ENCODE results near the gene CD1D.
A peak's percentile ranks its signal among the peaks of the same experiment; 100 is the strongest.
"Not testable (repeated sequence)": the region's sequence is repeated elsewhere in the genome, so short reads cannot be mapped to it uniquely, and the experiment has no call there.

Gene CD1D

GRCh38 chr1:158176849-158177699 lies 3.6 kb upstream of the CD1D start:
- not testable (repeated sequence) for DNase-seq

GRCh38 chr1:158177700-158178450 lies 2.8 kb upstream of the CD1D start:
- DNase-seq = no peak

DNA sequence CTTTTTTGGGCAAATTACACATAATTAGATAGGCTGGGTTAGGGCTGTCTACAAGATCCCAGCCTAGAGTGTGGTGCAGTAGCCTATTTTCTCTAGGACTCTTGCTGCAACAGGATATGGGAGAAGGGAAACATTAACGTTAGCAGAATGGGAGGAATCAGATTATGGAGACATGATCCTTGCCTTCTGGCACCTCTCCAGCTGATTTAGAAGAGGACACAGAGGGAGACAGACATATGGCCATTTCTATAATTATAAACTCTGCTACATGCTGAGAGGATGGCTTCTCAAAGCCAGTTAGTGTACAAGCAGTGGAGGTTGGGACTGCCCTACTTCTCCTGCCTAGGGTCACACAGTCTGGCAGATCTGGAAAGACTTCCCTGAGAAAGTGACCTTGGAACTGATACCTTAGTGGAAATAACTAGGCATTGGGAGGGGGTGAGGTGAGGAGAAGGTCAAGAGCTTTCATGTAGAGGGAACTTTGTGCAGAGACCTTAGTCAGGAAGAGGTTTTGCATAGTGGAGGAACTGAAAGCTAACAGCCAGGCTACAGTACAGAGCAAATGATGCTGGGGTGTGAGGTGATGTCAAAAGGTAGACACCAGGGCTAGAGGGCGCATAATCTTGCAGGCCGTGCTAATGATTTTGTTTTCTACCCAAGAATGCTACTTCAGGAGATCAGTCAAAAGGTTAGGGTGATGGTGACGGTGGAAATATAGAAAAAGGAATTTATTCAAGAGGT lies 1.2 kb upstream of the CD1D start:
- DNase-seq = peak in 1 of 2 experiments; percentile 11

DNA sequence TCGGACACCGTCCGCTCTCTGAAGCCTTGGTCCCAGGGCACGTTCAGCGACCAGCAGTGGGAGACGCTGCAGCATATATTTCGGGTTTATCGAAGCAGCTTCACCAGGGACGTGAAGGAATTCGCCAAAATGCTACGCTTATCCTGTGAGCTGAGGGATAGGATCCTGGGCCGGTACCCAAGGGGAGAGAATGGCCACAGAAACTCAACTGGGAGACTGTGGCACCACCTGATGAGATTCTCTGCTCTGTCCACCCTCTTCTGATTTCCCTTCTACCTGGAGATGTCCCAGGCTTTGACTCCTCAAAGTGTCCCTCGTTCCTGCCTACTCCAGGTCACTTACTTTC lies 855 bp downstream of the CD1D start:
- no peak for DNase-seq

- DNase-seq = peak; percentile 71 to 77
Observed at GRCh38 chr1:158185770-158186169, 5.1 kb downstream of the CD1D start.

DNA sequence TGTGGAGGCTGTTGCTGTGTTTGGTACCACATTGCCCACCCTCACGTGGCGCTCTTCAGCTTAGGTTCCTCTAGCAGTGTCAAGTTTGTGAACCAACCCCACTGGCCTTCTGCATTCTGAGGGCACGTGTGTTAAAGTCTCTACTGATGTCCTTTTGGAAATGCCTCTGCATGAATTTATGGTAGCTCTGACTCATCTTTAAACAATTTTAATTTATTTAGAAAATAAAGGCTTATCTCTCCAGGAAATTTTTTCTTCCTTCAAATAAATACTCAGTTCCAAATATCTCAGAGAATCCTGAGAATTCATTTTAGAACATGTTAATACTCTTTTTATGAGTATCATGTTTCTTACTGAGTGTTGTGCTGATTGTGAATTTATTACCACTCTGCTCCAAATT lies 5.5 kb downstream of the CD1D start:
- no peak for DNase-seq

DNA sequence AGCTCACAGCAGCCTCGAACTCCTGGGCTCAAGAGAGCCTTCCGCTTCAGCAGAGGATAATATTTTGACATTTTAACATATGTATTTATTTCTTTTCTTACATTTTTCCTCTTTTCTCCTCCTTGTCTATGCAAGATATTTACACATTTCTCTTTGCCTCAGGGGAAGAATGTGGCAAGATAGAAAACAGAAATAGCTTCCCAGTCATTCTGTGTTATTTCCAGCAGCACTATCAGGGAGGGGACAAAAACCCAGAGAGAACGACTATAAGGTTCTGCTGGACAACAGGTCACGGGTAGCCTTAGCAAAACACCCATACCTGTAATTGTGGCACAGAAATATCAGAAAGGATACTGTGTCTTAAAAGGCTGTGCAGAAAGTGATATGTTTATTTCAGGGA lies 7.9 kb downstream of the CD1D start:
- DNase-seq = no peak

DNA sequence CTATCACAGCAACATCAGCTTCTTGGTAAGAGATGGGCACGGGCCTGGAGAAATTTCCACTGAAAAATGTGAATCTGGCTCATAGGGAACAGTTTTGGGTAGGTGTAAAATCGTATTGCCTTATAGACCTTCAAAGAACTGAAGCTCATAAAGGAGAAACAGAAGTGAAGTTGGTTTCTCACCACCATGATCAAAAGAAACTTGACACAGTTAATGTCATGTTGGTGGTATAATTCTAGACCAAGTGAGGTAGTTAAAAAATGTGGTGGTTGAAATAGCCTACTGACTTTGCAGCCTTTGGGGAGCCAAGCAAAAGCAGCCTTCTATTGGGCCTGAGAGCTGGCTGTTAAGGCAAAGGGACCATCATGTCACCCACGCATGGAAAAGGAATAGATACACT lies 8.9 kb downstream of the CD1D start:
- no peak for DNase-seq

DNA sequence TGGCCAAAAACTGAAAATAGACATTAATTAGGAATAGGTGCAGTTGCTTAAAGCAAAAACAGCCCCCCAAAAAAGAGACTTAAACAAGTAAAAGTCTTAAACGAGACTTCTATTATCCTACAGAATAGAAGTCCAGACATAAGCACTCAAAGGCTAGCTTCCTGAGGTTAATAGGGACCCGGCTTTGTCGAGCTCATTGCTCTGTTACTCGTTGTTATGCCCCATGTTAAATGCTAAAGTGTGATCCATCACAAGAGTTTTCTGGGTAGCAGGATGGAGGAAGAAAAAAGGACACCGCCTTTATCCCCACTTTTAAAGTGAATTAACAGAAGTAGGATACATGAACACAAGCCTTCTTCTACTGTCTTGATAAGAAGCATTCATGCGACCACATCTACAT lies 10.6 kb downstream of the CD1D start:
- no peak for DNase-seq

GRCh38 chr1:158196461-158196860 lies 15.8 kb downstream of the CD1D start:
- DNase-seq = no peak

DNA sequence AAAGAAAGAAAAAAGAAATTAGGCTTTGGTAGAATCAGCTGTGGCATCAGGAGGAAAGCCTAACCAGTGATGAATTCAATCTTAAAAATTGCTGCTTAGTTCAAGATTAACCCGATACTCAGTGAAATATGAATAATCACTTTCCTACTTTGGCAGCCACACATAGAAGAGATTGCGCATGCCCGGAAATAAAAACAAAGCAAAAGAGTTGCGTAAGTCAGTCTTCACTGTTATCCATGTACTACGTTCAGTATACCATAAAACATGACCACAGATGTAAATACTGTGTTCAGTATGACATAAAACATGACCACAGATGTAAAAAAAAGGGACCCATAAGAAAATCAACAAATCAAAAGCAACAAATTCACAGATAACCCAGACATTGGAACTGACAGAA lies 19.2 kb downstream of the CD1D start:
- peak; percentile 20 to 27 for DNase-seq

DNA sequence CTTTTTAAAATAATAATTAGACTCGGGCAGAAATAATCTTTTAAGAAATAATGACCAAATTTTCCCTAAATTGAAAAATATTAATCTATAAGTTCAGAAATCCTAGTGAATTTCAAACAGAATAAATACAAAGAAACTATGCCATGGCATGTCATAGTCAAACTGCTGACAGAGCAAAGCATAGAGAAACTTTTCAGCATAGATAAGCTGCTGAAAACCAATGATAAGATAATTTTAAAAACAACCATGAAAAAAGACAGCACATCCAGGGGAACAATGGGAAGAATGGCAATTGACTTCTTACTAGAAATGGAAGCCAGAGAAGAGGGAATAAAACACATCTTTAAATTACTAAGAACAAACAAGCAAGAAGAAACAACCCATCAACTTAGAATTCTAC lies 19.8 kb downstream of the CD1D start:
- DNase-seq = no peak

- peak; percentile 36 to 47 for DNase-seq
Observed at GRCh38 chr1:158203693-158204457, 23.2 kb downstream of the CD1D start.

- DNase-seq = no peak
Observed at GRCh38 chr1:158204458-158204827, 23.7 kb downstream of the CD1D start.

- no peak for DNase-seq
Observed at GRCh38 chr1:158208586-158209116, 28.0 kb downstream of the CD1D start.

DNA sequence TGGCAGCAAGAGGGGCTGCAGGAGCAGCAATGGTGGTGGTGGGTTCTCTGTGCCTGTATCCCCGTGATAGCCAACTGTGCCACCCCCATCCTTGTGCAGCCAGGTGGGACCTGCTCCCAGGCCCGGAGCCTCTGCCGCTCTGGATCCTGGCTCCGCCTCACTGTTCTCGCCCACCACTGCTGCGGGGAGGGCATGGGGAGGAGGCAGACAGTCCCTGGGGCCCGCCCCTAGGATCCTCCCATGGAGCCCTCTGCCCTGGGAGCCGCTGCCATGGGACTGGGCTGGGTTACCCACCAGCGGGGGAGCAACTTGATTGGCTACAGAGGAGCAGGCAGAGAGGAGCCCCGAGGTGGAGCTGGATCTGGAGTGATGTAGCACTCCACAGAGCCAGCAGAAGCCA lies 31.6 kb downstream of the CD1D start:
- no peak for DNase-seq

GRCh38 chr1:158223445-158223844 lies 42.8 kb downstream of the CD1D start:
- DNase-seq = not testable (repeated sequence)

DNA sequence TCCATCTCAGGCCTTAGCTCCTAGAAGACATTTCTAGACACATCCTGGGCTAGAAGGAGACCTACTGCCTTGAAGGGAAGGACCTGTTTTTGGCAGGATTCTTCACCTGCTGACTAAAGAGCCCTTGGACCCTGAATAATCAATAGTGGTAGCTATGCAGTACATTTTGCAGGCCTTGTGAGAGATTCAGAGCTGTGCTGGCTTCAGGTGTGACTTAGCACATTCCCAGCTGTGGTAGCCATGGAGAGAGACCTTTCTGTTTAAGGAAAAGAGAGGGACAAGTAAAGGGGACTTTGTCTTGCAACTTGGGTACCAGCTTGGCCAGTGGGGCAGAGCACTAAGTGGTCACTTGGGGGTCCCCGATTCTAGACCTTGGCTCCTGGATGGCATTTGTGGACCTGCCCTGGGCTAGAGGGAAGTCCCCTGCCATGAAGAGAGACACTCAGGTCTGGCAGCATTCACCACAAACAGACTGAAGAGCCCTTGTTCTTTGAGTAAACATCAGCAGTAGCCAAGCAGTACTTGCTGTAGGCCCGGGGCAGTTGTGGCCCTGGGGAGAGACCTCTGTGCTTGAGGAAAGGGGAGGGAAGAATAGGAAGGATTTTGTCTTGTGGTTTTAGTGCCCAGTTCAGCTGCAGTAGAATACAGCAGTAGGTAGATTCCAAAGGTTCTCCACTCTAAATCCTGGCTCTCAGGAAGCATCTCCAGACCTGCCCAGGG lies 47.4 kb downstream of the CD1D start:
- no peak for DNase-seq
